Midbrain (tissue), 1 donor: Measurements from ENCODE around the gene TBC1D8B.
"Not testable (repeated sequence)": the region's sequence is repeated elsewhere in the genome, so short reads cannot be mapped to it uniquely, and the experiment has no call there.

Source experiments
- DNase-seq: peaks from one replicate; lab custom pipeline; 2025; lab: John Stamatoyannopoulos, UW

The TBC1D8B gene

GRCh38 chrX:106802388-106803275 lies at the start of gene TBC1D8B:
TSS of gene TBC1D8B (plus strand) at chrX:106802673. CDS start at chrX:106802854, 181 bp downstream.
- peak; percentile 83 for DNase-seq

- DNase-seq = not testable (repeated sequence)
Measured at GRCh38 chrX:106769288-106769687, 33.2 kb upstream of the TBC1D8B start.

GRCh38 chrX:106774981-106775380 lies 27.5 kb upstream of the TBC1D8B start:
- DNase-seq = no peak

GRCh38 chrX:106780264-106780663 lies 22.2 kb upstream of the TBC1D8B start:
- DNase-seq = no peak

- no peak for DNase-seq
Measured at GRCh38 chrX:106780664-106781377, 21.7 kb upstream of the TBC1D8B start.

- DNase-seq = no peak
Measured at GRCh38 chrX:106783716-106784115, 18.8 kb upstream of the TBC1D8B start.

GRCh38 chrX:106791495-106791894 lies 11.0 kb upstream of the TBC1D8B start:
- DNase-seq = no peak

- no peak for DNase-seq
Measured at GRCh38 chrX:106802063-106802387, 448 bp upstream of the TBC1D8B start.

- DNase-seq = no peak
Measured at GRCh38 chrX:106811131-106811910, 8.8 kb downstream of the TBC1D8B start.

GRCh38 chrX:106812930-106813329 lies 10.5 kb downstream of the TBC1D8B start:
- DNase-seq = not testable (repeated sequence)

- DNase-seq = not testable (repeated sequence)
Measured at GRCh38 chrX:106814093-106814492, 11.6 kb downstream of the TBC1D8B start.

- no peak for DNase-seq
Measured at GRCh38 chrX:106862972-106863688, 60.7 kb downstream of the TBC1D8B start.

- DNase-seq = no peak
Measured at GRCh38 chrX:106863697-106864096, 61.2 kb downstream of the TBC1D8B start.

- not testable (repeated sequence) for DNase-seq
Measured at GRCh38 chrX:106872796-106873195, 70.3 kb downstream of the TBC1D8B start.

GRCh38 chrX:106874075-106874474 lies 71.6 kb downstream of the TBC1D8B start:
- no peak for DNase-seq

GRCh38 chrX:106875151-106875550 lies 72.7 kb downstream of the TBC1D8B start:
- DNase-seq = no peak

GRCh38 chrX:106889468-106889867 lies 87.0 kb downstream of the TBC1D8B start:
- no peak for DNase-seq

- no peak for DNase-seq
Measured at GRCh38 chrX:106891762-106892460, 89.4 kb downstream of the TBC1D8B start.

GRCh38 chrX:106894392-106894909 lies 92.0 kb downstream of the TBC1D8B start:
- DNase-seq = peak; percentile 67

- no peak for DNase-seq
Measured at GRCh38 chrX:106894978-106895452, 92.5 kb downstream of the TBC1D8B start.

- DNase-seq = no peak
Measured at GRCh38 chrX:106897259-106897658, 94.8 kb downstream of the TBC1D8B start.
